Measurements from ENCODE around the gene GIT1.
A peak's percentile ranks its signal among the peaks of the same experiment; 100 is the strongest.

Gene GIT1

DNA sequence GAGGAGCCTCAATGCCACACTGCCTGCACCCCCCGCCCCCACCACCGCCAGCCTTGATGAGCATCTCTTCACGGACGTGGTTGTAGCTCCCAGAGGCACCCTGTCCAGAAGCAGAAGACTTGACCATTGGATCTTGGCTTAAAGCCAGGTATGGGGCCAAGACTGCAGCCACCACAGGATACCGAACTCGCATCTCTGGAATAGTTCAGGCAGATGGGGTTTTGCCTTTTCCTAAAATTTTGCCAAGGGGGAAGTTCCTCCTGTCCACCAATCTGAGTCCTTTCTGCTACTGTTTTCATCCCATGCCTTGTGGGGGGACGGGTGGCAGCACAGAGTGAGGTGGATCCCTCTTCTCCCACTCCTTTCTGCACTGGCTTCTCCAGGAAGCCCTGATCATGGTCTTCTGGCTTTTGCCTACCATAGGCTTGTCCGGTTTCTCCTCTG, 32.3 kb upstream of the GIT1 start:
- Histone ChIP-seq H3K9ac (ENCODE audit: low read depth, low read length) (no peak overlapping the region), H3K4me3 (ENCODE audit: low read length) (peak overlapping the region; percentile 76; the same call in 1 of the 2 replicates), H3K4me1 (ENCODE audit: insufficient read depth, low read length) (peaks cover 19% of the 10 kb centered on the region), H3K36me3 (ENCODE audit: insufficient read depth, low read depth, low read length) (no peaks in the 10 kb centered on the region), H3K27ac (ENCODE audit: low read length) (no peak overlapping the region), H3K9me3 (ENCODE audit: insufficient read depth, low read depth, low read length) (no peaks in the 10 kb centered on the region), H3K27me3 (ENCODE audit: insufficient read depth, low read length) (peaks cover 73% of the 10 kb centered on the region)

DNA sequence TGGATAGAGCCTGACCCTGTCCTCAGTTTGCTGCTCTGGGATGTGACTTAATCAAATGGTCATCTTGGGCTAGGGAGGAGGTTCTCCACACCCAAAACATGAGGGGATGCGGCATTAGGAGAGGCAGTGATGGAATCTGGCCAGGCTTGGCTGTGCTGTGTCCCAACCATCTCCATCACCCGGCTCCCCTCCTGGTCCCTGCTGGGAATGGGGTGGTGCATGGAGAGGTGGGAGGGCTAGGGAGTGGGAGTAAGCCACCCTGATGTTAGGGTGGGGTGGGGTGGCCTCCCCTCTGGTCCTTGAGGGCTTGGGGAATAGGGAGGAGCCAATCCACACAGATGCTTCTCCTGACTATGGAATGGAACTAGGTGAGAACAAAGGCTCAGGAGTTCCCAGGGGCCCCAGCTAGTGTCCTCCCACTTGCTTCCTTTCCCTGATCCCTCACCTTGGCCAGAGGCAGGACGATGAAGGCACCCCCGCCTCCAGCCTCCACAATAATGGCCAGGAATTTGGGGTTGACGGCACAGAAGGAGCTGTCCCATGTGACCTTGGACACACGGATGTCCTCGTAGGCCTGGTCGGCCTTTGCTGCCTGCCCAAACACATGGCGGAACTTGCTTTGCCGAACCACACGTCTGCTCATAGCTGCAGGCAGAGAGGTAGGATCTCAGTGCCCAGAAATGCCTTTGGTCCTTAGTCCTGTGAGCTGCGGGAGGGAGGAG, 31.5 kb upstream of the GIT1 start:
- H3K9me3 ChIP-seq (ENCODE audit: insufficient read depth, low read depth, low read length), result no peaks in the 10 kb centered on the region
- peaks cover 81% of the 10 kb centered on the region for H3K27me3 ChIP-seq (ENCODE audit: insufficient read depth, low read length)
- H3K36me3 ChIP-seq (ENCODE audit: insufficient read depth, low read depth, low read length), result no peaks in the 10 kb centered on the region
- no peak overlapping the region for H3K4me3 ChIP-seq (ENCODE audit: low read length)
- no peak overlapping the region for H3K9ac ChIP-seq (ENCODE audit: low read depth, low read length)
- H3K4me1 ChIP-seq (ENCODE audit: insufficient read depth, low read length), result peaks cover 23% of the 10 kb centered on the region
- H3K27ac ChIP-seq (ENCODE audit: low read length), result no peak overlapping the region

DNA sequence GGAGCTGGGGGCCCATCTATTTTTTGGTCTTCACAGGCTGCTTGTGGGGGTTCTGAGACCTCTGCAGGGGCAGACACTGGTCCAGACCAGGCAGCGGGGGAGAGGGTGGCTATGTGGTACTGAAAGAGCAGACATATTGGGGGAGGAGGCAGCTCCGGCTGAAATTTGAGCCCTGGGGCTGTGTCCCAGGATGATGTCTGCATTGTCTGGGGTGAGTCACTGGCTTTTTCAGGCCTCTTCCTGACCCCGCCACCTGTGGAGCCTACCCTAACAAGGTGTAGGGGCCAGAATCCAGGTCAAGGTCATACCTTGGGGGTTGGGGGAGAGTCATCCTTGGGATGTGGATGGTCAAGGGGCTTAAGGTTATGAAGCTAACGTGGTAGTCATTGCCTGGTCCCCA, 30.8 kb upstream of the GIT1 start:
- Histone ChIP-seq H3K36me3 (ENCODE audit: insufficient read depth, low read depth, low read length) (no peaks in the 10 kb centered on the region), H3K9me3 (ENCODE audit: insufficient read depth, low read depth, low read length) (no peaks in the 10 kb centered on the region), H3K9ac (ENCODE audit: low read depth, low read length) (no peak overlapping the region), H3K27ac (ENCODE audit: low read length) (no peak overlapping the region), H3K4me1 (ENCODE audit: insufficient read depth, low read length) (peaks cover 23% of the 10 kb centered on the region), H3K4me3 (ENCODE audit: low read length) (no peak overlapping the region), H3K27me3 (ENCODE audit: insufficient read depth, low read length) (peaks cover 88% of the 10 kb centered on the region)

- Histone ChIP-seq H3K9me3 (ENCODE audit: insufficient read depth, low read depth, low read length) (no peaks in the 10 kb centered on the region), H3K36me3 (ENCODE audit: insufficient read depth, low read depth, low read length) (no peaks in the 10 kb centered on the region), H3K27me3 (ENCODE audit: insufficient read depth, low read length) (peaks cover 98% of the 10 kb centered on the region), H3K9ac (ENCODE audit: low read depth, low read length) (no peak overlapping the region), H3K27ac (ENCODE audit: low read length) (no peak overlapping the region), H3K4me1 (ENCODE audit: insufficient read depth, low read length) (peaks cover 27% of the 10 kb centered on the region), H3K4me3 (ENCODE audit: low read length) (no peak overlapping the region)
Measured at GRCh38 chr17:29619251-29619650, 29.8 kb upstream of the GIT1 start.

- Histone ChIP-seq H3K27me3 (ENCODE audit: insufficient read depth, low read length) (peaks cover 99% of the 10 kb centered on the region), H3K4me1 (ENCODE audit: insufficient read depth, low read length) (peaks cover 29% of the 10 kb centered on the region), H3K36me3 (ENCODE audit: insufficient read depth, low read depth, low read length) (no peaks in the 10 kb centered on the region), H3K9me3 (ENCODE audit: insufficient read depth, low read depth, low read length) (no peaks in the 10 kb centered on the region), H3K4me3 (ENCODE audit: low read length) (peak overlapping the region; percentile 69; the same call in 1 of the 2 replicates), H3K9ac (ENCODE audit: low read depth, low read length) (no peak overlapping the region), H3K27ac (ENCODE audit: low read length) (no peak overlapping the region)
Measured at GRCh38 chr17:29618272-29619065, 29.0 kb upstream of the GIT1 start.

GRCh38 chr17:29617481-29618271, 28.2 kb upstream of the GIT1 start:
- Histone ChIP-seq H3K9me3 (ENCODE audit: insufficient read depth, low read depth, low read length) (no peaks in the 10 kb centered on the region), H3K36me3 (ENCODE audit: insufficient read depth, low read depth, low read length) (no peaks in the 10 kb centered on the region), H3K4me1 (ENCODE audit: insufficient read depth, low read length) (peaks cover 27% of the 10 kb centered on the region), H3K4me3 (ENCODE audit: low read length) (peak overlapping the region; percentile 69), H3K9ac (ENCODE audit: low read depth, low read length) (no peak overlapping the region), H3K27ac (ENCODE audit: low read length) (no peak overlapping the region), H3K27me3 (ENCODE audit: insufficient read depth, low read length) (peaks cover 97% of the 10 kb centered on the region)

GRCh38 chr17:29617125-29617480, 27.7 kb upstream of the GIT1 start:
- Histone ChIP-seq H3K27me3 (ENCODE audit: insufficient read depth, low read length) (peaks cover 93% of the 10 kb centered on the region), H3K27ac (ENCODE audit: low read length) (no peak overlapping the region)

GRCh38 chr17:29616300-29617048, 27.0 kb upstream of the GIT1 start:
- Histone ChIP-seq H3K9ac (ENCODE audit: low read depth, low read length) (no peak overlapping the region), H3K36me3 (ENCODE audit: insufficient read depth, low read depth, low read length) (no peaks in the 10 kb centered on the region), H3K27me3 (ENCODE audit: insufficient read depth, low read length) (peaks cover 92% of the 10 kb centered on the region), H3K4me1 (ENCODE audit: insufficient read depth, low read length) (peaks cover 27% of the 10 kb centered on the region), H3K4me3 (ENCODE audit: low read length) (peak overlapping the region; percentile 69), H3K27ac (ENCODE audit: low read length) (no peak overlapping the region), H3K9me3 (ENCODE audit: insufficient read depth, low read depth, low read length) (no peaks in the 10 kb centered on the region)

More at GRCh38 chr17:29617125-29617480, 27.7 kb upstream of the GIT1 start:
- H3K4me1 ChIP-seq (ENCODE audit: insufficient read depth, low read length), result peaks cover 27% of the 10 kb centered on the region
- H3K9ac ChIP-seq (ENCODE audit: low read depth, low read length), result no peak overlapping the region
- H3K4me3 ChIP-seq (ENCODE audit: low read length), result peak overlapping the region; percentile 69
- no peaks in the 10 kb centered on the region for H3K9me3 ChIP-seq (ENCODE audit: insufficient read depth, low read depth, low read length)
- H3K36me3 ChIP-seq (ENCODE audit: insufficient read depth, low read depth, low read length), result no peaks in the 10 kb centered on the region

DNA sequence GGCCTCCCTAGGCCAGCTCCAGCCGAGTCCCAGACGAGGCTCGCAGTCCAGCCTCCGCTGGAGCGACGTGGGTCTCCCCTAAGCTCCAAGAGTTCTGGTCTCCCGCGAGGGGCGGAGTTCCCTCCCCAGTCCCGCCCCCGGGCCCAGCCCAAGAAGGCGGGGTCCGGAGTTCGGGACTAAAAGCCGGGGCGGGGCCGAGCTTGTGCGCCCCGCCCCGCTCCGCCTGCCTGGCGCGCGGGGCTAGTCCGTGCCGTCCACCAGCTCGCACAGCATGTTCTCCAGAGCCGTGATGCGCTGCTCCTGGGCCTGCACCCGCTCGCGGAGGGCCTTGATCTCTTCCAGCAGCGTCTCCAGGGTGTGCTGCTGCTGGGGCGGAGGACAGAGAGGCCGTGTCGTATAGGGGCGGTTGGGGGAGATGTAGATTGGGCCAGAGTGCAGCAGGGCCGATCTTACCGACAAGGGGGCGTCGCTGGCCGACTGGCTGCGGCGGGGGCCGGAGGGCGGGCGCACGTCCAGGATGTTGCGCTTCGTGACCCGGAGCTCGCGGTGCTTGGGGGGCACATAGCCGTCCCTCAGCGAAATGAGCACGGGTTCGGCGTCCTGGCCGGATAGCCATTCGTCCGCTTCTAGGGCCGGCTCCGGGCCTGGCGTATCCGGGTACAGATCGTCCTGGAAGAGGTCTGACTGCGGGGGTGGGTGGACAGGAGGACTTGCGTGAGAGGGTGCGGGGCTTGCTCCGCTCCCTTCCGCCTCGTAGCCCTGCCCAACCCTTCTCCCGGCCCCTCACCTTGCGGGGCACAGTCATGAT, 26.2 kb upstream of the GIT1 start:
- Histone ChIP-seq H3K27ac (ENCODE audit: low read length) (no peak overlapping the region), H3K4me1 (ENCODE audit: insufficient read depth, low read length) (peaks cover 27% of the 10 kb centered on the region), H3K9ac (ENCODE audit: low read depth, low read length) (no peak overlapping the region), H3K9me3 (ENCODE audit: insufficient read depth, low read depth, low read length) (no peaks in the 10 kb centered on the region), H3K4me3 (ENCODE audit: low read length) (peak overlapping the region; percentile 69), H3K27me3 (ENCODE audit: insufficient read depth, low read length) (peaks cover 85% of the 10 kb centered on the region), H3K36me3 (ENCODE audit: insufficient read depth, low read depth, low read length) (no peaks in the 10 kb centered on the region)

GRCh38 chr17:29615048-29615385, 25.6 kb upstream of the GIT1 start:
- H3K9me3 ChIP-seq (ENCODE audit: insufficient read depth, low read depth, low read length), result no peaks in the 10 kb centered on the region
- peaks cover 22% of the 10 kb centered on the region for H3K4me1 ChIP-seq (ENCODE audit: insufficient read depth, low read length)
- peak overlapping the region; percentile 69; the same call in 1 of the 2 replicates for H3K4me3 ChIP-seq (ENCODE audit: low read length)

More at GRCh38 chr17:29615048-29615385, 25.6 kb upstream of the GIT1 start:
- H3K36me3 ChIP-seq (ENCODE audit: insufficient read depth, low read depth, low read length), result no peaks in the 10 kb centered on the region
- no peak overlapping the region for H3K27ac ChIP-seq (ENCODE audit: low read length)
- H3K27me3 ChIP-seq (ENCODE audit: insufficient read depth, low read length), result peaks cover 78% of the 10 kb centered on the region
- no peak overlapping the region for H3K9ac ChIP-seq (ENCODE audit: low read depth, low read length)

Measured in iPS-20b (cell line).